A549 (cell line): ENCODE data around the gene TTLL11. TPM values are rescaled to one million over a fixed set of nuclear protein-coding genes. Genes with fewer than 3 reads are reported as not detected.
A peak's percentile ranks its signal among the peaks of the same experiment; 100 is the strongest.

Source experiments
- ATAC-seq, 2 experiments: fragments of 200-7000 bp in 1 of 2; fragments of >200 bp in 1 of 2; cut with Nextera tagmentation in 1 of 2; cut with Tn5 transposase in 1 of 2; 3 replicates each; pipeline versions ENCODE4 v1.8.0 to v1.9.1; 2018 to 2020; ENCODE audit warnings: mild to moderate bottlenecking in 1 of 2, moderate library complexity in 1 of 2
- CTCF ChIA-PET: fragments of 300-600 bp; sonication (Branson Sonifier 250); formaldehyde crosslinking; extraction: SDS; loops from one replicate; lab custom pipeline; 2021; ENCODE audit warnings: antibody characterized with exemption, inconsistent platforms; lab: Yijun Ruan, JAX
- POLR2A ChIA-PET: fragments of 350-600 bp; formaldehyde crosslinking; extraction: SDS; loops from one replicate; lab custom pipeline; 2021; ENCODE audit warnings: antibody characterized with exemption, inconsistent platforms; lab: Yijun Ruan, JAX
- DNase-seq, 2 experiments: peaks; one replicate each; pipeline versions ENCODE4 v3.0.0 to v3.0.0-alpha.2; 2011 to 2016; ENCODE audit warnings: low read depth in 1 of 2, low spot score in 1 of 2
- FAIRE-seq: peaks from 2 replicates; lab custom pipeline; 2011; peaks lifted over from hg19 to GRCh38; lab: Jason Lieb, UNC
- H3K27ac ChIP-seq, 2 experiments: fragments of >200 bp; sonication (Bioruptor Twin); formaldehyde crosslinking; 3 replicates each; pipeline ENCODE4 v1.5.1; 2016 to 2017
- H3K4me1 ChIP-seq: fragments of >200 bp; sonication (Bioruptor Twin); formaldehyde crosslinking; 3 replicates; pipeline ENCODE4 v1.6.1; 2016
- H3K4me2 ChIP-seq: fragments of >200 bp; sonication (Bioruptor Twin); formaldehyde crosslinking; 3 replicates; pipeline ENCODE4 v1.6.1; 2016
- H3K4me3 ChIP-seq: fragments of >200 bp; sonication (Bioruptor Twin); formaldehyde crosslinking; 3 replicates; pipeline ENCODE4 v1.5.1; 2016
- H3K9me3 ChIP-seq: fragments of >200 bp; sonication (Bioruptor Twin); formaldehyde crosslinking; 3 replicates; pipeline ENCODE4 v1.6.1; 2016
- ATOH8 ChIP-seq: fragments of 250-450 bp; sonication (Bioruptor Pico); IDR thresholded peaks from 2 replicates; pipeline ENCODE4 v1.5.0; 2020; ENCODE audit warnings: low read depth, mild to moderate bottlenecking, moderate library complexity
- BCL3 ChIP-seq: fragments of >200 bp; sonication (Bioruptor Twin); formaldehyde crosslinking; IDR thresholded peaks from 3 replicates; pipeline ENCODE4 v1.6.1; 2016
- BHLHE40 ChIP-seq: IDR thresholded peaks from 2 replicates; pipeline ENCODE4 v1.6.1; 2012; ENCODE audit warnings: low read depth, low read length, inconsistent platforms
- CBX8 ChIP-seq: fragments of 200-600 bp; sonication (generic); IDR thresholded peaks from 2 replicates; pipeline ENCODE4 v1.6.1; 2016
- CEBPB ChIP-seq, 2 experiments: fragments of >200 bp in 1 of 2; sonication (Bioruptor Twin) in 1 of 2; formaldehyde crosslinking in 1 of 2; IDR thresholded peaks; 2 replicates each; pipeline ENCODE4 v1.6.1; 2012 to 2016
- CHD4 ChIP-seq: fragments of 200-600 bp; sonication (generic); IDR thresholded peaks from 2 replicates; pipeline ENCODE4 v1.6.1; 2016; ENCODE audit warnings: antibody characterized with exemption, mild to moderate bottlenecking, borderline replicate concordance
- EP300 ChIP-seq, 2 experiments: fragments of >200 bp; sonication (Bioruptor Twin); formaldehyde crosslinking; IDR thresholded peaks; 2 replicates in 1 of 2; 3 replicates in 1 of 2; pipeline ENCODE4 v1.6.1; 2016 to 2017
- FOSB ChIP-seq: fragments of 250-450 bp; sonication (Bioruptor Pico); IDR thresholded peaks from 2 replicates; pipeline ENCODE4 v1.5.0; 2020; ENCODE audit warnings: mild to moderate bottlenecking, moderate library complexity
- FOSL2 ChIP-seq, 2 experiments: fragments of 450-650 bp in 1 of 2; fragments of >200 bp in 1 of 2; sonication (Bioruptor Twin) in 1 of 2; formaldehyde crosslinking; IDR thresholded peaks; 2 replicates each; pipeline versions ENCODE4 v1.5.0 to v1.6.1; 2016 to 2020; ENCODE audit warnings: mild to moderate bottlenecking in 1 of 2, moderate library complexity in 1 of 2
- FOXS1 ChIP-seq: fragments of 250-450 bp; sonication (Bioruptor Pico); IDR thresholded peaks from 2 replicates; pipeline ENCODE4 v1.5.0; 2020; ENCODE audit warnings: mild to moderate bottlenecking, moderate library complexity
- HEYL ChIP-seq: fragments of 250-450 bp; sonication (Bioruptor Pico); IDR thresholded peaks from 2 replicates; pipeline ENCODE4 v1.8.0; 2021; ENCODE audit warnings: mild to moderate bottlenecking, moderate library complexity
- HMGXB4 ChIP-seq: fragments of 250-450 bp; sonication (Bioruptor Pico); IDR thresholded peaks from 2 replicates; pipeline ENCODE4 v1.5.0; 2021; ENCODE audit warnings: mild to moderate bottlenecking, moderate library complexity, borderline replicate concordance
- HOXB13 ChIP-seq: fragments of 250-450 bp; sonication (Bioruptor Pico); IDR thresholded peaks from 2 replicates; pipeline ENCODE4 v1.5.0; 2020; ENCODE audit warnings: low read depth, mild to moderate bottlenecking, moderate library complexity
- KDM1A ChIP-seq: fragments of 200-600 bp; sonication (generic); IDR thresholded peaks from 2 replicates; pipeline ENCODE4 v1.6.1; 2016; ENCODE audit warnings: low read depth, mild to moderate bottlenecking
- MYC ChIP-seq: IDR thresholded peaks from 2 replicates; pipeline ENCODE4 v1.6.1; 2012; ENCODE audit warnings: mild to moderate bottlenecking, inconsistent platforms, low read length, improper control_type of control experiment, borderline replicate concordance
- NPAS2 ChIP-seq: fragments of 250-450 bp; sonication (Bioruptor Pico); IDR thresholded peaks from 2 replicates; pipeline ENCODE4 v1.8.0; 2022; ENCODE audit warnings: mild to moderate bottlenecking, moderate library complexity, borderline replicate concordance
- POLR2A ChIP-seq: IDR thresholded peaks from 2 replicates; pipeline ENCODE4 v1.6.1; 2012; ENCODE audit warnings: mild to moderate bottlenecking, low read length
- POLR2AphosphoS2 ChIP-seq: conservative IDR thresholded peaks from 2 replicates; pipeline ENCODE4 v1.6.1; 2012; ENCODE audit warnings: low read length, improper control_type of control experiment, inconsistent platforms
- RAD21 ChIP-seq, 2 experiments: fragments of >200 bp in 1 of 2; sonication (Bioruptor Twin) in 1 of 2; formaldehyde crosslinking in 1 of 2; IDR thresholded peaks in 1 of 2; conservative IDR thresholded peaks in 1 of 2; 2 replicates in 1 of 2; 3 replicates in 1 of 2; pipeline ENCODE4 v1.6.1; 2012 to 2018; ENCODE audit warnings: inconsistent platforms in 1 of 2
- RCOR1 ChIP-seq: fragments of 150-350 bp; IDR thresholded peaks from 2 replicates; pipeline ENCODE4 v1.6.1; 2014; ENCODE audit warnings: antibody characterized with exemption, low read length, low read depth
- REST ChIP-seq: fragments of 200-600 bp; sonication (generic); IDR thresholded peaks from 2 replicates; pipeline ENCODE4 v1.6.1; 2016; ENCODE audit warnings: antibody characterized with exemption, mild to moderate bottlenecking, moderate library complexity
- SMC3 ChIP-seq: fragments of >200 bp; sonication (Bioruptor Twin); formaldehyde crosslinking; IDR thresholded peaks from 3 replicates; pipeline ENCODE4 v1.6.1; 2018; ENCODE audit warnings: inconsistent platforms
- SREBF2 ChIP-seq: fragments of 450-650 bp; IDR thresholded peaks from 2 replicates; pipeline ENCODE4 v1.6.1; 2014; ENCODE audit warnings: mild to moderate bottlenecking, moderate library complexity
- ZNF302 ChIP-seq: fragments of 250-450 bp; sonication (Bioruptor Pico); IDR thresholded peaks from 2 replicates; pipeline ENCODE4 v1.9.0; 2021; ENCODE audit warnings: inconsistent platforms, mild to moderate bottlenecking, moderate library complexity
- WGBS: methylation state at CpG from one replicate; pipeline ENCODE4 v1.1.6; 2017; ENCODE audit errors: missing lambda C conversion rate; 5-methylcytosine and 5-hydroxymethylcytosine counted together
- polyA plus RNA-seq, 4 experiments: library from polyadenylated mRNA; depleted of rRNA in 3 of 4; stranded (reverse); fragments of >200 nt; fragmentation: RNase III in 1 of 4; extraction: RNeasy Plus Mini Kit Qiagen cat#74134 plus additional on column Dnase treatment in 1 of 4; gene quantifications; 2 replicates in 3 of 4; 3 replicates in 1 of 4; pipeline ENCODE4 v1.2.3, GENCODE V29; 2011 to 2017
- TF ChIP-seq, protein P1 (sequence below): fragments of >200 bp; sonication (Bioruptor Twin); formaldehyde crosslinking; IDR thresholded peaks from 2 replicates; pipeline ENCODE4 v1.6.1; 2016
- TF ChIP-seq, protein P2 (sequence below): fragments of 150-350 bp; IDR thresholded peaks from 2 replicates; pipeline ENCODE4 v1.6.1; 2014; ENCODE audit warnings: low read depth, mild to moderate bottlenecking, low read length

The TTLL11 gene
- polyA plus RNA-seq, 2 of the 4 experiments (the other 2 are of a cell fraction): 1.8 to 2.6 TPM

DNA sequence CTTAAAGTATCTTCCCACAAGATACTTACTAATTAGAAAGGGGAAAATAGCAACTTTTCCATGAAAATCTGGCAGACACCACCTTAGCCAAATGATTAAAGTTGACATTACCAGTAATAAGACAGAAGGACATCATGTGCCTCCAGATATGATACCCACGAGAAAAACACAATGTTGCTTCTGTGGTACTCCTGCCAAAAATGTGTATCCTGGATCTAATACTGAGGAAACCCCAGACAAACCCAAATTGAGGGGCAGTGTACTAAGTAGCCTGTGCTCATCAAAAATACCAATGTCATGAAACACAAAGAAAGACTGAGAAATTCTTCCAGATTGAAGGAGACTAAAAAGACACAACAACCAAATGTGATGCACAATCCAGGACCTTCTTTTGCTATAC is 85.3 kb downstream of the TTLL11 start:
- TF ChIP-seq FOXS1 (no peak), ATOH8 (CRISPR knock-in tag) (no peak), FOSB (CRISPR knock-in tag) (no peak), HEYL (no peak), BCL3 (no peak), MYC (no peak), CBX8 (no peak), NPAS2 (CRISPR knock-in tag) (no peak), REST (no peak), SREBF2 (no peak), KDM1A (no peak), EP300 (IDR thresholded peaks at IDR 0.05) (no peak), CHD4 (no peak), FOSL2 (IDR thresholded peaks at IDR 0.05) (no peak), FOSL2 (CRISPR knock-in tag; IDR thresholded peaks at IDR 0.05) (no peak), HMGXB4 (no peak), ZNF302 (CRISPR knock-in tag) (no peak)
- TF ChIP-seq, protein P1, sequence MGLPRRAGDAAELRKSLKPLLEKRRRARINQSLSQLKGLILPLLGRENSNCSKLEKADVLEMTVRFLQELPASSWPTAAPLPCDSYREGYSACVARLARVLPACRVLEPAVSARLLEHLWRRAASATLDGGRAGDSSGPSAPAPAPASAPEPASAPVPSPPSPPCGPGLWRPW: no peak
- POLR2A ChIA-PET: no interaction called here
- Histone ChIP-seq H3K4me1 (peaks cover 4% of the 10 kb centered on the region; the same call in 1 of the 3 replicates), H3K4me3 (no peak overlapping the region), H3K9me3 (no peaks in the 10 kb centered on the region), H3K27ac (no peak overlapping the region), H3K4me2 (no peak overlapping the region)
- FAIRE-seq: no peak
- CTCF ChIA-PET: interaction anchor here (1.3 kb wide), 1 partner anchor 10 kb away, joined by 4 read pairs; no protein-coding TSS in a partner anchor
- DNase-seq: no peak
- ATAC-seq: no peak
- WGBS: 54% methylated on average over 1 of the region's 1 CpG

GRCh38 chr9:122005597-122005996 is 87.5 kb downstream of the TTLL11 start:
- FAIRE-seq (no peak), DNase-seq (peak; percentile 48 to 69), ATAC-seq (peak; percentile 96 to 98)
- H3K27ac ChIP-seq: no peak overlapping the region
- H3K4me3 ChIP-seq: no peak overlapping the region
- whole genome bisulfite sequencing: 19% methylated on average over 1 of the region's 1 CpG
- ChIA-PET POLR2A (no interaction called here), CTCF (interaction anchor here (0.6 to 2.5 kb wide), 9 partner anchors 10 to 460 kb away, joined by 3 to 15 read pairs (median 3); no protein-coding TSS in a partner anchor)
- H3K4me1 ChIP-seq: peaks cover 19% of the 10 kb centered on the region
- no peaks in the 10 kb centered on the region for H3K9me3 ChIP-seq
- H3K4me2 ChIP-seq: no peak overlapping the region
- no peak for TF ChIP-seq FOSL2 (IDR thresholded peaks at IDR 0.05)
- TF ChIP-seq FOSL2 (CRISPR knock-in tag; IDR thresholded peaks at IDR 0.05): no peak
- TF ChIP-seq SMC3: peak; percentile 37; the same call in 1 of the 3 replicates
- TF ChIP-seq KDM1A: no peak
- peak; percentile 35 to 52; a peak in 4 of 5 replicates for TF ChIP-seq RAD21 (conservative IDR thresholded peaks at IDR 0.05 in 1 of 2, IDR thresholded peaks at IDR 0.05 in 1 of 2)
- TF ChIP-seq, protein P2, sequence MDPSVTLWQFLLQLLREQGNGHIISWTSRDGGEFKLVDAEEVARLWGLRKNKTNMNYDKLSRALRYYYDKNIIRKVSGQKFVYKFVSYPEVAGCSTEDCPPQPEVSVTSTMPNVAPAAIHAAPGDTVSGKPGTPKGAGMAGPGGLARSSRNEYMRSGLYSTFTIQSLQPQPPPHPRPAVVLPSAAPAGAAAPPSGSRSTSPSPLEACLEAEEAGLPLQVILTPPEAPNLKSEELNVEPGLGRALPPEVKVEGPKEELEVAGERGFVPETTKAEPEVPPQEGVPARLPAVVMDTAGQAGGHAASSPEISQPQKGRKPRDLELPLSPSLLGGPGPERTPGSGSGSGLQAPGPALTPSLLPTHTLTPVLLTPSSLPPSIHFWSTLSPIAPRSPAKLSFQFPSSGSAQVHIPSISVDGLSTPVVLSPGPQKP: no peak
- TF ChIP-seq POLR2AphosphoS2: no peak
- no peak for TF ChIP-seq HOXB13
- TF ChIP-seq POLR2A: no peak
- TF ChIP-seq HEYL: no peak
- no peak for TF ChIP-seq SREBF2
- TF ChIP-seq BHLHE40: no peak
- TF ChIP-seq HMGXB4: no peak
- TF ChIP-seq CEBPB (IDR thresholded peaks at IDR 0.05): no peak
- no peak for TF ChIP-seq RCOR1
